NOMO-1 treated with dmso at 0.1 percent for 144 hours (cell line): ENCODE measurements around the gene CAMK2N2.
A peak's percentile ranks its signal among the peaks of the same experiment; 100 is the strongest.
"Not testable (repeated sequence)": the region's sequence is repeated elsewhere in the genome, so short reads cannot be mapped to it uniquely, and the experiment has no call there.

Source experiments
- DNase-seq: peaks from one replicate; lab custom pipeline; 2025; ENCODE audit not compliant: unreplicated experiment; lab: John Stamatoyannopoulos, UW

The CAMK2N2 gene

GRCh38 chr3:184275381-184275701, 14.0 kb upstream of the CAMK2N2 start:
- DNase-seq = no peak

GRCh38 chr3:184272269-184272668, 10.9 kb upstream of the CAMK2N2 start:
- no peak for DNase-seq

- not testable (repeated sequence) for DNase-seq
Observed at GRCh38 chr3:184267249-184267648, 5.9 kb upstream of the CAMK2N2 start.

GRCh38 chr3:184262764-184263179, 1.4 kb upstream of the CAMK2N2 start:
- no peak for DNase-seq

GRCh38 chr3:184261854-184262763, 756 bp upstream of the CAMK2N2 start:
- DNase-seq = no peak

- no peak for DNase-seq
Observed at GRCh38 chr3:184260724-184261269, 556 bp downstream of the CAMK2N2 start.

- no peak for DNase-seq
Observed at GRCh38 chr3:184259878-184260723, 1.3 kb downstream of the CAMK2N2 start.

- DNase-seq = no peak
Observed at GRCh38 chr3:184259396-184259877, 1.9 kb downstream of the CAMK2N2 start.

GRCh38 chr3:184258926-184259325, 2.4 kb downstream of the CAMK2N2 start:
- DNase-seq = no peak

GRCh38 chr3:184257083-184257915, 4.1 kb downstream of the CAMK2N2 start:
- no peak for DNase-seq

GRCh38 chr3:184255291-184256039, 5.9 kb downstream of the CAMK2N2 start:
- no peak for DNase-seq

GRCh38 chr3:184250167-184250828, 11.1 kb downstream of the CAMK2N2 start:
- peak; percentile 94 for DNase-seq

- DNase-seq = peak; percentile 99
Observed at GRCh38 chr3:184249412-184250166, 11.8 kb downstream of the CAMK2N2 start, which contains the start of gene EEF1AKMT4. Gene EEF1AKMT4, plus strand, starts transcription at chr3:184249672. Its CDS starts 23 bp downstream, at chr3:184249695.

GRCh38 chr3:184248454-184249411, 12.6 kb downstream of the CAMK2N2 start, which contains the start of gene ALG3:
Gene ALG3, minus strand, starts transcription at chr3:184248962. Its CDS starts 22 bp downstream, at chr3:184248940.
- DNase-seq = peak; percentile 74

- no peak for DNase-seq
Observed at GRCh38 chr3:184242297-184242685, 19.1 kb downstream of the CAMK2N2 start.

GRCh38 chr3:184241447-184242296, 19.7 kb downstream of the CAMK2N2 start:
- no peak for DNase-seq

- DNase-seq = no peak
Observed at GRCh38 chr3:184241141-184241446, 20.3 kb downstream of the CAMK2N2 start.
